ENCODE data around the gene NUTM2E.
"Not testable (repeated sequence)": the region's sequence is repeated elsewhere in the genome, so short reads cannot be mapped to it uniquely, and the experiment has no call there.

Gene NUTM2E, protein sequence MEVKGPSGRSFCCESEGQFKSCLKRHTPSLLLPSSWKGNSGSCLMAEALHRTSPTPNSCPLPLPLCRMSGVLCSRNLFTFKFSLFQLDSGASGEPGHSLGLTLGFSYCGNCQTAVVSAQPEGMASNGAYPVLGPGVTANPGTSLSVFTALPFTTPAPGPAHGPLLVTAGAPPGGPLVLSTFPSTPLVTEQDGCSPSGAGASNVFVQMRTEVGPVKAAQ (N-terminal part only)

GRCh38 chr10:79826496-79827215, at the start of gene NUTM2E:
NUTM2E (plus strand) TSS chr10:79826739; CDS start chr10:79841741, 15,002 bp downstream.
- DNase-seq = peak; percentile 57 to 64

GRCh38 chr10:79777997-79778396, 48.5 kb upstream of the NUTM2E start:
- DNase-seq = not testable (repeated sequence)

GRCh38 chr10:79779310-79779938, 47.1 kb upstream of the NUTM2E start:
- DNase-seq = peak; percentile 40 to 80

- DNase-seq = not testable (repeated sequence)
These were observed 46.5 kb upstream of the NUTM2E start for GRCh38 chr10:79779992-79780391.

- DNase-seq = not testable (repeated sequence)
These were observed 45.0 kb upstream of the NUTM2E start for GRCh38 chr10:79781584-79781983.

DNA sequence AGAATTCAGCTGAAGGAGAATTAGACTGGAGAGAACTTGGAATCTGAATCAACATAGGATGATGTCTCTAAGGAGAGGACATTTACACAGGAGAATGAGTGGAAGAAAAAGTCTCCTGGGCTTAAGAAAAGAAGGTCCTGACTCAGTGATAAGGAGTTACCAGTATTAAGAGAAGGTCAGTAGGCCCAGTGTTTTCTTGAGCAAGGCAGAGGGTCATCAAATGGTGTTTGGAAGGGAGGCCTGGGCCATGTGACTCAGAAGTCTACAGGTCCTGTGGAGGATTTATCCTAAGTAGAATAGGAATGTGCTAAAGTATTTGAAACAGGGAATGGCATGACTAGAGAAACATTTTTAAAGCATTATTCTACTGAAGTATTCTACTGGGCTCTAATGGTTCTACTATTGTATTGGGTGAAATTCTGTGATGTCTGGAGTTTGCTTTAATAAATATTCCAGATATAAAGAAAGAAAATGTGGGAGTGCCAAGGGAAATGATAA, 39.0 kb upstream of the NUTM2E start:
- not testable (repeated sequence) for DNase-seq

- not testable (repeated sequence) for DNase-seq
These were observed 37.2 kb upstream of the NUTM2E start for GRCh38 chr10:79789351-79789750.

- not testable (repeated sequence) for DNase-seq
These were observed 34.5 kb upstream of the NUTM2E start for GRCh38 chr10:79791906-79792517.

- DNase-seq = not testable (repeated sequence)
These were observed 27.2 kb upstream of the NUTM2E start for GRCh38 chr10:79799337-79799736.

- not testable (repeated sequence) for DNase-seq
These were observed 20.7 kb upstream of the NUTM2E start for GRCh38 chr10:79805857-79806256.

GRCh38 chr10:79811895-79812294, 14.6 kb upstream of the NUTM2E start:
- DNase-seq = not testable (repeated sequence)

- not testable (repeated sequence) for DNase-seq
These were observed 10.2 kb upstream of the NUTM2E start for GRCh38 chr10:79816290-79816689.

- DNase-seq = not testable (repeated sequence)
These were observed 3.2 kb upstream of the NUTM2E start for GRCh38 chr10:79823387-79823786.

- DNase-seq = not testable (repeated sequence)
These were observed 940 bp upstream of the NUTM2E start for GRCh38 chr10:79825587-79826011.

DNA sequence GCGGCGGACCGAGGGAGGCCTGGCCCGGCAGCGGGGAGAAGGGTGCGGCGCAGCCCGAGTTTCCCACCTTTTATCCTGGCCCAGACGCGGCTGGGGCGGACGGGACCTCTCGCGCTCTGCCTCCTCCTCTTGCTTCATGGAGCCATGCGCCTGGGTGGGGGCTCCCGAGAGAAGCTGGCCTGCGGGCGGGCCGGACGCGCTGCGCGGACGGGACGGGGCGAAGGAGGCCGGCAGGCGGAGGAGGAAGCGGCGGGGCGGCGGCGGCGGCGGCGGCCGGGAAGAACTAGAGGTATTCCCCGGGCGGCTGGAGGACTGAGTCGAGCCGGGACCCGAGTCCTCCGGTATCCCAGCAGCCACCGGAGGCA, 426 bp upstream of the NUTM2E start:
- DNase-seq = peak; percentile 1 to 2

- not testable (repeated sequence) for DNase-seq
These were observed 7.3 kb downstream of the NUTM2E start for GRCh38 chr10:79833833-79834232.

GRCh38 chr10:79835891-79836290, 9.4 kb downstream of the NUTM2E start:
- peak in 1 of 2 donors; percentile 35 for DNase-seq

DNA sequence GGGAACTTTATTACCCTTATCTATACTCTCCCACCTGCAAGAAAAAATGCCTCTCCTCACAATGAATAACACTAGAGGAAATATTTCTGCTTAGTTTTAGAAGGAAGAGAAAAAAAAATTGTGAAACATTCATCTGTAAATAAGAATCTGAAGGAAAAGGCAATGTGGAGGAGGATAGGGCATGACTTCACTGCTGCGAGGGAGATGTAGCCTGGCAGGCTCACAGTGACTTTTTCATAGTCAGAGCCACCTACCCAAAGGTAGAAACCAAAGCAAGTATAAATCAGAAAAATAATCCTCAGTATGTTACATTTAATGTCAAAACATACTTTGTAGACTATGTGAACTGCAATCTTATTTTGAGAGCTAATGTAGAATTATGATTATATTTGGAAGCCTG, 10.4 kb downstream of the NUTM2E start:
- DNase-seq = not testable (repeated sequence)

DNA sequence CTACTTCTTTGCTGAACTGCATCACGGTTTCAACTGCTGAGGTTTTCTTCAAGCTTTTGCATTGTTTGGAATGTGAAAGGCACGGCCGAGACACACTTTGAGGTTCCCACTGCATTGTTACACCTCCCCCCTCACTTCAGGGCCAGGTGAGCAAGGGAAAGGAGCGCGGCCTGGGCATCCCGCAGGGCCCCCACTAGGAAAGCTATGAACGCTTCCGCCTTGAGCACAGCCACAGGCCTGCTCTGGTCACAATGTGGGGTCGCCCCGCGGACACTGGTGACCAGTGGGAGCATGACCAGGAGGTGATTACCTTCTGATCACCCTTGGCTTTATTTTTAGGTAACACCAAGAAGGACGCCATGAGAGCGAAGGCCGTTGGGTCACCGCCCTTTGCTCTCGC, 11.9 kb downstream of the NUTM2E start:
- DNase-seq = not testable (repeated sequence)

- not testable (repeated sequence) for DNase-seq
These were observed 26.8 kb downstream of the NUTM2E start for GRCh38 chr10:79853191-79853854.

- not testable (repeated sequence) for DNase-seq
These were observed 35.7 kb downstream of the NUTM2E start for GRCh38 chr10:79862269-79862668.

GRCh38 chr10:79862803-79863202, 36.3 kb downstream of the NUTM2E start:
- not testable (repeated sequence) for DNase-seq
